Measurements from ENCODE around the gene P2RY2.

- TF ChIP-seq CTCF (conservative IDR thresholded peaks at IDR 0.05; ENCODE audit: low read length) (no peak), EZH2phosphoT487 (IDR thresholded peaks at IDR 0.05; ENCODE audit: borderline replicate concordance, low read depth, low read length) (no peak)
Observed at GRCh38 chr11:73277467-73277866, 59.4 kb downstream of the P2RY2 start.

All from OCI-LY7 (cell line).